ENCODE data around the gene KCNK18.

The KCNK18 gene

GRCh38 chr10:117237401-117237991 is 40.2 kb downstream of the KCNK18 start:
- TF ChIP-seq, protein P1, sequence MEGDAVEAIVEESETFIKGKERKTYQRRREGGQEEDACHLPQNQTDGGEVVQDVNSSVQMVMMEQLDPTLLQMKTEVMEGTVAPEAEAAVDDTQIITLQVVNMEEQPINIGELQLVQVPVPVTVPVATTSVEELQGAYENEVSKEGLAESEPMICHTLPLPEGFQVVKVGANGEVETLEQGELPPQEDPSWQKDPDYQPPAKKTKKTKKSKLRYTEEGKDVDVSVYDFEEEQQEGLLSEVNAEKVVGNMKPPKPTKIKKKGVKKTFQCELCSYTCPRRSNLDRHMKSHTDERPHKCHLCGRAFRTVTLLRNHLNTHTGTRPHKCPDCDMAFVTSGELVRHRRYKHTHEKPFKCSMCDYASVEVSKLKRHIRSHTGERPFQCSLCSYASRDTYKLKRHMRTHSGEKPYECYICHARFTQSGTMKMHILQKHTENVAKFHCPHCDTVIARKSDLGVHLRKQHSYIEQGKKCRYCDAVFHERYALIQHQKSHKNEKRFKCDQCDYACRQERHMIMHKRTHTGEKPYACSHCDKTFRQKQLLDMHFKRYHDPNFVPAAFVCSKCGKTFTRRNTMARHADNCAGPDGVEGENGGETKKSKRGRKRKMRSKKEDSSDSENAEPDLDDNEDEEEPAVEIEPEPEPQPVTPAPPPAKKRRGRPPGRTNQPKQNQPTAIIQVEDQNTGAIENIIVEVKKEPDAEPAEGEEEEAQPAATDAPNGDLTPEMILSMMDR (conservative IDR thresholded peaks at IDR 0.05; ENCODE audit: low read depth, low read length): no peak
- no peak for DNase-seq (ENCODE audit: low read depth)
- no peak overlapping the region for H3K4me3 ChIP-seq (ENCODE audit: low read length)

DNA sequence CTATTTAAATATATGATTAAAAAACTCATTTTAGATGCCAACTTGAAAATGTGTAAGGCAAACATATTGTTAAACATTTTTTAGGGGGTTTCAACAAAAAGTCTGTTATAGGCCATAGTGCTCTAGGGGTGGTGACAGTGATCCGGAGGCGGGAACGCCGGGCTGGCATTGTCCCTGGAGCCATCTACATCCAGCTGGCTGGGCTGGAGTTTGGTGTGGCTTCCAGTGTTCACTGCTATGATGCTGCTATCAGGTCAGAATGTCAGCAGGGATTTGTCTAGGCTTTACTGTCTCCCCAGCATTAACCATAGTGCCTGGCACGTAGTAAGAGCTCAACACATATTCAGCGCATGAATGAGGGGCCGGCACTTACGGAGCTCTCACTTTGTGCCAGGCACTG is 41.8 kb downstream of the KCNK18 start:
- DNase-seq (ENCODE audit: low read depth): no peak
- no peak overlapping the region for H3K4me3 ChIP-seq (ENCODE audit: low read length)
- TF ChIP-seq, protein P1 (conservative IDR thresholded peaks at IDR 0.05; ENCODE audit: low read depth, low read length): no peak

GRCh38 chr10:117239721-117240620 is 42.7 kb downstream of the KCNK18 start:
- TF ChIP-seq, protein P1 (conservative IDR thresholded peaks at IDR 0.05; ENCODE audit: low read depth, low read length): no peak
- H3K4me3 ChIP-seq (ENCODE audit: low read length): no peak overlapping the region
- no peak for DNase-seq (ENCODE audit: low read depth)

- TF ChIP-seq, protein P1 (conservative IDR thresholded peaks at IDR 0.05; ENCODE audit: low read depth, low read length): no peak
- no peak for DNase-seq (ENCODE audit: low read depth)
- H3K4me3 ChIP-seq (ENCODE audit: low read length): no peak within 1 kb of the TSS
Measured at GRCh38 chr10:117240621-117241529, 43.6 kb downstream of the KCNK18 start, which contains the start of gene SLC18A2. Gene SLC18A2, plus strand, starts transcription at chr10:117241114. Its CDS starts 580 bp downstream, at chr10:117241694.

GRCh38 chr10:117241541-117242462 is 44.5 kb downstream of the KCNK18 start:
- no peak overlapping the region for H3K4me3 ChIP-seq (ENCODE audit: low read length)
- no peak for DNase-seq (ENCODE audit: low read depth)
- TF ChIP-seq, protein P1 (conservative IDR thresholded peaks at IDR 0.05; ENCODE audit: low read depth, low read length): no peak

GRCh38 chr10:117242463-117242832 is 45.2 kb downstream of the KCNK18 start:
- no peak for DNase-seq (ENCODE audit: low read depth)
- no peak overlapping the region for H3K4me3 ChIP-seq (ENCODE audit: low read length)
- TF ChIP-seq, protein P1 (conservative IDR thresholded peaks at IDR 0.05; ENCODE audit: low read depth, low read length): no peak
